ENCODE results near the gene ARID1B.

ARID1B gene

GRCh38 chr6:156804402-156804801, 27.2 kb downstream of the ARID1B start:
- H3K9me3 ChIP-seq (ENCODE audit: control insufficient read depth in 5 of 5, low read length in 5 of 5): no peaks in the 10 kb centered on the region
- no peaks in the 10 kb centered on the region for H3K27me3 ChIP-seq (ENCODE audit: control insufficient read depth in 5 of 5, insufficient read depth in 4 of 5, low read length in 5 of 5)
- H3K4me1 ChIP-seq (ENCODE audit: control insufficient read depth in 5 of 5, insufficient read depth in 5 of 5, low read length in 5 of 5): peaks cover 2 to 44% (median 27%) of the 10 kb centered on the region in 5 donors
- no peak overlapping the region for H3K4me3 ChIP-seq (ENCODE audit: low read depth in 1 of 5, low read length in 5 of 5)
- no peak overlapping the region for H3K27ac ChIP-seq (ENCODE audit: low read depth, low read length)
- H3K36me3 ChIP-seq (ENCODE audit: control insufficient read depth in 5 of 5, insufficient read depth in 5 of 5, low read length in 5 of 5): no peaks in the 10 kb centered on the region
- H3K9ac ChIP-seq (ENCODE audit: low read length in 5 of 5): no peak overlapping the region

GRCh38 chr6:156806155-156806554, 29.0 kb downstream of the ARID1B start:
- H3K4me1 ChIP-seq (ENCODE audit: control insufficient read depth in 5 of 5, insufficient read depth in 5 of 5, low read length in 5 of 5): peaks cover 2 to 46% (median 31%) of the 10 kb centered on the region in 5 donors
- no peaks in the 10 kb centered on the region for H3K27me3 ChIP-seq (ENCODE audit: control insufficient read depth in 5 of 5, insufficient read depth in 4 of 5, low read length in 5 of 5)
- no peak overlapping the region for H3K27ac ChIP-seq (ENCODE audit: low read depth, low read length)

GRCh38 chr6:156807028-156807427, 29.9 kb downstream of the ARID1B start:
- Histone ChIP-seq H3K9me3 (ENCODE audit: control insufficient read depth in 5 of 5, low read length in 5 of 5) (peaks cover 0 to 3% (median 0%) of the 10 kb centered on the region in 5 donors), H3K4me3 (ENCODE audit: low read depth in 1 of 5, low read length in 5 of 5) (no peak overlapping the region), H3K4me1 (ENCODE audit: control insufficient read depth in 5 of 5, insufficient read depth in 5 of 5, low read length in 5 of 5) (peaks cover 2 to 41% (median 29%) of the 10 kb centered on the region in 5 donors), H3K27ac (ENCODE audit: low read depth, low read length) (no peak overlapping the region), H3K27me3 (ENCODE audit: control insufficient read depth in 5 of 5, insufficient read depth in 4 of 5, low read length in 5 of 5) (no peaks in the 10 kb centered on the region), H3K9ac (ENCODE audit: low read length in 5 of 5) (no peak overlapping the region), H3K36me3 (ENCODE audit: control insufficient read depth in 5 of 5, insufficient read depth in 5 of 5, low read length in 5 of 5) (no peaks in the 10 kb centered on the region)

More at GRCh38 chr6:156806155-156806554, 29.0 kb downstream of the ARID1B start:
- Histone ChIP-seq H3K9me3 (ENCODE audit: control insufficient read depth in 5 of 5, low read length in 5 of 5) (peaks cover 0 to 3% (median 0%) of the 10 kb centered on the region in 5 donors), H3K4me3 (ENCODE audit: low read depth in 1 of 5, low read length in 5 of 5) (no peak overlapping the region), H3K36me3 (ENCODE audit: control insufficient read depth in 5 of 5, insufficient read depth in 5 of 5, low read length in 5 of 5) (no peaks in the 10 kb centered on the region), H3K9ac (ENCODE audit: low read length in 5 of 5) (no peak overlapping the region)

GRCh38 chr6:156807795-156808194, 30.6 kb downstream of the ARID1B start:
- no peak overlapping the region for H3K27ac ChIP-seq (ENCODE audit: low read depth, low read length)
- H3K9ac ChIP-seq (ENCODE audit: low read length in 5 of 5): peak overlapping the region in 2 of 5 donors; percentile 14 to 37
- no peak overlapping the region for H3K4me3 ChIP-seq (ENCODE audit: low read depth in 1 of 5, low read length in 5 of 5)

GRCh38 chr6:156808287-156808686, 31.1 kb downstream of the ARID1B start:
- no peak overlapping the region for H3K4me3 ChIP-seq (ENCODE audit: low read depth in 1 of 5, low read length in 5 of 5)
- H3K4me1 ChIP-seq (ENCODE audit: control insufficient read depth in 5 of 5, insufficient read depth in 5 of 5, low read length in 5 of 5): peaks cover 2 to 30% (median 24%) of the 10 kb centered on the region in 5 donors
- H3K9ac ChIP-seq (ENCODE audit: low read length in 5 of 5): no peak overlapping the region
- H3K36me3 ChIP-seq (ENCODE audit: control insufficient read depth in 5 of 5, insufficient read depth in 5 of 5, low read length in 5 of 5): no peaks in the 10 kb centered on the region
- H3K9me3 ChIP-seq (ENCODE audit: control insufficient read depth in 5 of 5, low read length in 5 of 5): peaks cover 0 to 3% (median 0%) of the 10 kb centered on the region in 5 donors
- no peaks in the 10 kb centered on the region for H3K27me3 ChIP-seq (ENCODE audit: control insufficient read depth in 5 of 5, insufficient read depth in 4 of 5, low read length in 5 of 5)
- peak overlapping the region; percentile 3 for H3K27ac ChIP-seq (ENCODE audit: low read depth, low read length)

More at GRCh38 chr6:156807795-156808194, 30.6 kb downstream of the ARID1B start:
- Histone ChIP-seq H3K27me3 (ENCODE audit: control insufficient read depth in 5 of 5, insufficient read depth in 4 of 5, low read length in 5 of 5) (no peaks in the 10 kb centered on the region), H3K4me1 (ENCODE audit: control insufficient read depth in 5 of 5, insufficient read depth in 5 of 5, low read length in 5 of 5) (peaks cover 2 to 35% (median 24%) of the 10 kb centered on the region in 5 donors), H3K9me3 (ENCODE audit: control insufficient read depth in 5 of 5, low read length in 5 of 5) (peaks cover 0 to 3% (median 0%) of the 10 kb centered on the region in 5 donors), H3K36me3 (ENCODE audit: control insufficient read depth in 5 of 5, insufficient read depth in 5 of 5, low read length in 5 of 5) (no peaks in the 10 kb centered on the region)

GRCh38 chr6:156809034-156809433, 31.9 kb downstream of the ARID1B start:
- H3K36me3 ChIP-seq (ENCODE audit: control insufficient read depth in 5 of 5, insufficient read depth in 5 of 5, low read length in 5 of 5): no peaks in the 10 kb centered on the region
- peaks cover 0 to 3% (median 0%) of the 10 kb centered on the region in 5 donors for H3K9me3 ChIP-seq (ENCODE audit: control insufficient read depth in 5 of 5, low read length in 5 of 5)
- no peak overlapping the region for H3K9ac ChIP-seq (ENCODE audit: low read length in 5 of 5)
- no peak overlapping the region for H3K4me3 ChIP-seq (ENCODE audit: low read depth in 1 of 5, low read length in 5 of 5)
- peaks cover 2 to 26% (median 24%) of the 10 kb centered on the region in 5 donors for H3K4me1 ChIP-seq (ENCODE audit: control insufficient read depth in 5 of 5, insufficient read depth in 5 of 5, low read length in 5 of 5)
- H3K27me3 ChIP-seq (ENCODE audit: control insufficient read depth in 5 of 5, insufficient read depth in 4 of 5, low read length in 5 of 5): no peaks in the 10 kb centered on the region
- H3K27ac ChIP-seq (ENCODE audit: low read depth, low read length): peak overlapping the region; percentile 3

GRCh38 chr6:156809446-156810178, 32.4 kb downstream of the ARID1B start:
- Histone ChIP-seq H3K27me3 (ENCODE audit: control insufficient read depth in 5 of 5, insufficient read depth in 4 of 5, low read length in 5 of 5) (no peaks in the 10 kb centered on the region), H3K9me3 (ENCODE audit: control insufficient read depth in 5 of 5, low read length in 5 of 5) (peaks cover 0 to 3% (median 0%) of the 10 kb centered on the region in 5 donors), H3K36me3 (ENCODE audit: control insufficient read depth in 5 of 5, insufficient read depth in 5 of 5, low read length in 5 of 5) (no peaks in the 10 kb centered on the region), H3K4me3 (ENCODE audit: low read depth in 1 of 5, low read length in 5 of 5) (no peak overlapping the region), H3K4me1 (ENCODE audit: control insufficient read depth in 5 of 5, insufficient read depth in 5 of 5, low read length in 5 of 5) (peaks cover 2 to 26% (median 24%) of the 10 kb centered on the region in 5 donors), H3K9ac (ENCODE audit: low read length in 5 of 5) (no peak overlapping the region), H3K27ac (ENCODE audit: low read depth, low read length) (peak overlapping the region; percentile 3)

- no peak overlapping the region for H3K27ac ChIP-seq (ENCODE audit: low read depth, low read length)
- H3K4me1 ChIP-seq (ENCODE audit: control insufficient read depth in 5 of 5, insufficient read depth in 5 of 5, low read length in 5 of 5): peaks cover 0 to 32% (median 20%) of the 10 kb centered on the region in 5 donors
- no peaks in the 10 kb centered on the region for H3K27me3 ChIP-seq (ENCODE audit: control insufficient read depth in 5 of 5, insufficient read depth in 4 of 5, low read length in 5 of 5)
- H3K4me3 ChIP-seq (ENCODE audit: low read depth in 1 of 5, low read length in 5 of 5): no peak overlapping the region
- H3K9me3 ChIP-seq (ENCODE audit: control insufficient read depth in 5 of 5, low read length in 5 of 5): peaks cover 0 to 3% (median 0%) of the 10 kb centered on the region in 5 donors
- no peak overlapping the region for H3K9ac ChIP-seq (ENCODE audit: low read length in 5 of 5)
- no peaks in the 10 kb centered on the region for H3K36me3 ChIP-seq (ENCODE audit: control insufficient read depth in 5 of 5, insufficient read depth in 5 of 5, low read length in 5 of 5)
Observed at GRCh38 chr6:156814036-156814581, 36.9 kb downstream of the ARID1B start.

- Histone ChIP-seq H3K36me3 (ENCODE audit: control insufficient read depth in 5 of 5, insufficient read depth in 5 of 5, low read length in 5 of 5) (no peaks in the 10 kb centered on the region), H3K9me3 (ENCODE audit: control insufficient read depth in 5 of 5, low read length in 5 of 5) (no peaks in the 10 kb centered on the region), H3K9ac (ENCODE audit: low read length in 5 of 5) (peak overlapping the region in 2 of 5 donors; percentile 14 to 46), H3K27ac (ENCODE audit: low read depth, low read length) (no peak overlapping the region), H3K4me1 (ENCODE audit: control insufficient read depth in 5 of 5, insufficient read depth in 5 of 5, low read length in 5 of 5) (peaks cover 0 to 31% (median 16%) of the 10 kb centered on the region in 5 donors), H3K27me3 (ENCODE audit: control insufficient read depth in 5 of 5, insufficient read depth in 4 of 5, low read length in 5 of 5) (no peaks in the 10 kb centered on the region), H3K4me3 (ENCODE audit: low read depth in 1 of 5, low read length in 5 of 5) (no peak overlapping the region)
Observed at GRCh38 chr6:156816505-156816904, 39.3 kb downstream of the ARID1B start.

All from subcutaneous abdominal adipose tissue (tissue), 5 donors.